Stimulated activated CD4-positive, alpha-beta T cell treated with anti-CD3 and anti-CD28 coated beads, TNF-alpha, amount 100 ng/mL, for 1 hour (primary cell): ENCODE data around the gene TBCD.

ENCODE experiments used
- DNase-seq, 3 donors: peaks; one replicate each; pipeline ENCODE4 v3.0.0-alpha.2; 2020; ENCODE audit warnings: low read depth in 3 of 3, low spot score in 1 of 3

Gene TBCD

DNA sequence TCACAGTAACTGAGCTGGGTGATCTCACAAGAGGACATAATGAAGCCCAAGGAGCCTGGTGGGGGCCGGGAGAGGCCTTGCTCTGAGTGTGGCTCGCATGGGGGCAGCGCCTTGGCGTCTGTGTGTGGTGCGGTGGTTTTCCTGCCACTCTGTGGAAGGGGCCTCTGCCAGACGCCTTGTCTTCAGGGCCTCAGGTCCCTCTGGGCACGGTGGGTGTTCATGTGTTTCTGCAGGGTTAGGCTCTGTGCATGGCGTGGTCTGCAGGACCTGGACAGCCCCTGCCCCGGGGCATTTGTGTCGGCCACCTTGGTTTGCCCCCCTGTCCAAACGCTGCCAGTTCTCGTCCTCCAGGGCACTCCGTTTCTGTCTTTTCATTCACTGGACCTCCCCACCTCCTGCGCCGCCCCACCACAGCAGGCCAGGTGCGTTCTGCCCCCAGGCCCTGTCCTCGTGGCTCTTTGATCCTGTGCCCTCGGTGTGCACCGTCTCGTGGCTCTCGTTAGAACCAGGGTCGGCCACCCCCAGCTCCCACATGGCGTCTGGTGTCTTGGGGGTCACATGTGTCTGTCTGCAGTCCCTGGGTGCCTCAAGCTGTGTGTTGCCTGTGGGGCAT is 131.7 kb downstream of the TBCD start:
- no peak for DNase-seq

DNA sequence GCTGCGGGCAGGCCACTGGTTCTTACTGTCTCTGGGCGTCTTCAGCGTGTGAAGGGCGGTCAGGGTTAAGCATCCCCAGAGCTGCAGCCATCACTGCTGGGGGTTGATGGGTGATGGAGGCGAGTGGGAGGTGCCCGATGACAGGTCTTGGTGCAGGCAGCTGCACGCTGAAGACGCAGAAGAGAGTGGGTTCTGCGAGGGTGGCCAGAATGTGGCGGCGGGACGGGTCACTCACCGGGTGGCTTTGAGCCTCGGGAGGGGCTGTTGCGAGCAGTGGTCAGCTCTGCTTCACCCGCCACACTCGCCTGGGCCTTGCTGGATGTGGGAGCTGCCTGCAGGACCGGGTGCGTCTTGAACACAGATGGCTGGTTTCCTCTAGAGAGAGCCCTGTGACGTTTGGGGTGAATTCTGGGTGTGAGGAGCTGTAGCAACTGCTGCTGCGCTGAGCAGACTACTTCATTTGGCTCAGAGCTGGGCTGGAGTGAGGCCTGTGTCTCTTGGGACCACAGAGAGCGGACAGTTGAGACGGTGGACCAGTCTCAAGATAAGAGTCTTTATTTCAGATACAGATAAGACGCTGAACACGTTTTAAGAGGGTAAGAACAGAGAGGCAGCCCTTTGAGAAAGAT is 132.6 kb downstream of the TBCD start:
- DNase-seq = no peak

DNA sequence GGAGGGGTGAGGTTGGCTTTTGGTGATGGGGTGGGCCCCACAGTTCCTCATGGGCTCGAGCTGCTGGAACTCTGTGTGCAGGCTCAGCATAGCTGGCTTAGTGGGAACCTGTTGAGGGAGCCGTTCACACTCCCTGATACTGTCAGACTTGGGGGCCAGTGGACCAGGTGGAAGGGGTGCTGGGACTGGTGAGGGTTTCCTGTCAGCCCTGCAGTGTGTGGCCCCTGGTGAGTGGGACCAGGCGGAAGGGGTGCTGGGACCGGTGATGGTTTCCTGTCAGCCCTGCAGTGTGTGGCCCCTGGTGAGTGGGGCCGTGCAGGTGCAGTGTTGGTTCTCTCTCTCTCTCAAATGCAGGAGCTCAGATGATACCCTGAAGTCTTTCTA is 133.1 kb downstream of the TBCD start:
- no peak for DNase-seq

DNA sequence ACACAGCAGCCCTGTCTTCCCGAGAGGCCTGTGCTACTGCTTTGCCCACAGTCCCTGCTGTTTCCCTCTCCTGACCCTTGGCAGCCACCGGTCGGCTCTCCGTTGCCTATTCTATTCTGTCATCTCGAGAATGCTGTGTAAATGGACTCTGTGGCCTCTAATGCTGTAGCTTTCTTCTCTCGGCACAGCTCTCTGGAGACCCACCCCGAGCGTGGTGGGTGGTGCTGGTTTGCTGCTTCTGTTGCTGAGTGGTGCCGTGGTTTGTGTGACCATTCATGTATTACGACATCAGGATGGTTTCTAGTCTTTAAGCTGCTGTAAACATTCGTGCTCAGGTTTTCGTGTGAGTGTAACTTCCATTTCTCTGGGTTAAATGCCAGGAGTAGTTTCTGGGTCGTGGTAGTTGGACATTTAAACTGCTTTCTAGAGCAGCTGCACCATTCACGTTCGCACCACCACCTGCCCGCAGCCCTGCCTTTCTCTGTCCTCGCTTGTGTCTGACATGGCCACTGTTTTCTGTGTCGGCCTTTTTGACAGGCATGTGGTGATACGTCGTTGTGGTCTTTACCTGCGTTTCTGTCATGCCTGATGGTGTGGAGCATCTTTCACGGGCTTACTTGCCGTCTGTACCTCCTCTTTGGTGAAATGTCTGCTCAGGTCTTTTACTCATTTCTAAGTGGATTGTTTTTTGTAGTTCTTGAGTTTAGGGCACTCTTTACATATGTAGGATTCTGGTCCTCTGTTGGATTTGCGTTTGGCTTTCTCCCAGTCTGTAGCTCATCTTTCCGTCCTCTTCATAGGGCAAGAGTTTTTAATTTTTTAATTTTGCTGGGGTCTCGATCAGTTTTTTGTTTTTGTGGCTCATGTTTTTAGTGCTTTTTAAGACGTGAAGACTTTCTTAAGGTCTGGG is 135.6 kb downstream of the TBCD start:
- no peak for DNase-seq

DNA sequence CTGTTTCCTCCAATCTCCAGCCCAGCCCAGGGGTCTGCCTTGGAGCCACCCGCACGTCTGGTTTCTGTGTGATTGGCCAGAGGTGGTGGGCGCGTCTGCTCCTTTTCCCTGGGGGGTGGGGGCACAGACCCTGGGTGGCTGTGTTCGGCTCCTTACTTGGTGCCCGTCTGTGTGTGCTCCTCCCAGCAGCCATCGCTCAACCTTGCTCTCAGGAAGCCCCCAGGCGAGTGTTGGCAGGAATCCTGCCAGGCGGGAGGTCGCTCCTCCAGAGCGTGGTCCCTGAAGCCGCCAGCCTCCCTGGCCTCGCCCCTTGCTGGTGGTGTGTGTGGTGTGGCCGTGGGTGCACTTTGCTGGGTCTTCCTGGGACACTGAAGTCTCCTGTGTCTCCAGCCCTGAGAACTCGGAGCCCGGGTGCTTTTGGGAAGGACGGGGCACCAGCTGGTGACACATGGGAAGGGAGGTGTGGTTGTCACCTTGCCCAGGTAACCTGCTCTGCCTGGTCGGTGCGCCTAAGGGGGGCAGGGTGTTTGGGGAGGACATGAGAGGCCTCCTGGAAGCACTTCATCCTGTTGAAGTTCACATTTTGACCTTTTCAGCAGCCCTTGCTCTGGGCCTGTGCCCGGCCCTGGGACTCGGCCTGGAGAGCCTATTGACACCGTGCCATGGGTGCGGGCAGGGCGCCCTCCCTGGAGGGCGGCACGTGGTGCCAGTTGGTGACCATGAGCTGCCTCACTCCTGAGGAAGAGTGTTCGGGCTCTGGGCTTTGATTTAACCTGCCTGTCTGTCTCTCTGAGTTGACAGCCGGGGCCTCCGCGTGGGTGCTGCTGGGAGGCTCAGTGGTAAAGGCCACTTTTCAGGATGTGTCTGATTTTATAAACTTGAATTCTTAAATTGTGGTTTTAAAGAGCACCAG is 137.0 kb downstream of the TBCD start:
- no peak for DNase-seq

DNA sequence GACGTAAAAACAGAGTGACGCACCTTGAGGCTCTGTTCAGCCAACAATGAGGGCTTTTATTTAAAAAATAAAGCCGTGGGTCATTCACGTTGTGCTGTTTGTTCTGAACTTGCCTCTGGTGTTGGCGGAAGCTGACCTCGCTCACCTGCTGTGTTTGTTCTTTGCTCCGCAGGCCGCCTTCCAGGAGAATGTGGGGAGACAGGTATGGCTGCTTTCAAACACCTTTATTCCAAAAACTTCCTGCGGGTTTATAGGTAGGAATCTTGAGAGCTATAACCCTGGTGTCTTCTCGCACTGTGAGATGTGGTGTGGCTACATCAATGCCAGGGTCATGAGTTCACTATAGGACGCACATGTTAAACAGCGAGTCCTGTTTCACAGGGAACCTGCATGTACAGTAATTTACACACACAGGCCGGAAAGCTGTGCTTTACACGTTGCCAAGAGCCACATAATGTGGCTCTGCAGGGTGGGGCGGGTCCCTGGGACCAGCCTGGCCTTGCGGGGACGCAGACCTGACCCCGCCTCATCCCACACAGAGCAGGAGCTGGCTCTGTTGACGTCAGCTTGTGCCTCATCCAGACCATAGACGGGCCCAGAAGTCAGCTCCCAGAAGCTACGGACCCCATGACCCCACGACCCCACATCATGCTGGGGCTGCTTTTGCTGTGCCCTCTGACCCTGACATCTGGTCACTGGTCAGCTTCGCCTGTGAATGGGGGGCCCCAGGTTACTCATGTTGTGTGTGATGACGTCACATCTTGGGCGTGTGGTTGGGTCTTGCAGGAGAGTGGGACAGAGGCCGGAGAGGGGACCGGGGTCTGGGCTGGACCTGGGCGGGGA is 137.9 kb downstream of the TBCD start:
- no peak for DNase-seq

DNA sequence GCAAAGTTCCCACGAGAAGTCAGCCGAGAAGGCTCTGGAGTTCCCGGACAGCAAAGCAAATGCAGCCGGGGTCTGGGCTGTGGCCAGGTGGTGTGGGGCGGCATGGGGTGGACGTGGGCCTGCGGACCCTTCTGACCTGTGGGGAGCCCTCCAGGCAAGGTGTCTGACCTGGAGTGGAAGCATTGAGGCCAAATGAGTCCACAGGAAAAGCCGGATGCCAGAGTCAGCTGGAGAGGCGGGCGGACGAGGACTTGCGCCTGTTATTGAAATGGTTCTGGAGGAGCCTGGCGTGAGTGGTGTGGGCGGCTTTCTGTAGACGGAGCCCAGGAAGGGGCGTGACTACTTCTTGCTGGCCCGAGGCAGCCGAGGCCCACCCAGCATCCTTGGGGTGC is 138.5 kb downstream of the TBCD start:
- no peak for DNase-seq

DNA sequence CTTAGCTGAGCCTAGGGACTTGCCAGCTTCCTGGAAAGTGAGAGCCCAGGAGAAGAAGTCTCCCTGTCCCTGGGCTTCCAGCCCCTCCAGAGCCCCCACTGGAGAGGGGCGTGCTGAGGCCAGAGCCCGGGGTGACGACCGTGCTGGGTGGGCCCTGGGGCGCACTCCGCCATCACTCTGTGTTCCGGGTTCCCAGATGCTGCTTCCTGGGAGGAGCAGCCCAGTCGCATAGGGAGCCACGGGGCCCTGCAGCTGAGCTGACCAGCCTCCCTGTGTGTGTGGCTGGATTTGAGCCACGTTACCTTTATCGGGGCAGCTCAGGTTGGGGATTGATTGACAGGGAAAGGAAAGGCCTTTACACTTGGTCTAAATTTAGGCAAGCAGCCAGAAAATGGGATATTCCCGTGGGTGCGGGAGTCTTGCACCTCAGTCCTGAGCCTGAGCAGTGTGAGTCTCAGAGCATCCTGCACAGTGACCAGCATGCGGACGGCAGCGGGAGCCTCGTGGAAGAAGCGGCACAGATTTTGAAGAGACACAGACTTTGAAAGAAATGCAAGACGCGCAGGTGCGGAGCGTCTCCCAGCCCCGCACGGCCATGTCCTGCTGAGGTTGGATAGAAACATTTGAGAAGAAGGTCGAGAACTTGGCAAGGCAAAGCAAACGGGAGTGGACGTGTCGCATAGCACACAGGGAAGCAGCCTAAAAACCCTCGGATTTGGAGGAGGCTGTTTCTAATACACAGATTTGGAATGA is 139.2 kb downstream of the TBCD start:
- DNase-seq = no peak

DNA sequence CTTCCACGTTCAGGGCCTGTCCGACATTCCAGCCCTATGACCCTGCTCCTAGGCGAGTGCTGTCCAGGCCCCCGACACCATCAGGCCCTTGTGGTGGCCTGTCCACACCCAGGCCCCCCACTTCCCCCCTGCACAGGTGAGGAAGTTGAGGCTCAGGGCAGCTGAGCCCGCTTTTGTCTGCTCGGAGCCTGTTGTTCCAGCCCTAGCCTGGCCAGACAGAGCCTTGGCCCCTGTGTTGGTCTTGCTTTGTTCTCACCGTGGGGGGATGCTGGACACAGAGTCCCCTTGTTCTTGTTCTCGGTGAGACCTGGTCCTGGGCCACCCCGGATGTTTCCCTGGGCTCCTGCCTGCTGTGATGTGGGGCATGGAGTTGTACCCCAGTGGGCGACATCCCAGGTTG is 140.0 kb downstream of the TBCD start:
- no peak for DNase-seq

DNA sequence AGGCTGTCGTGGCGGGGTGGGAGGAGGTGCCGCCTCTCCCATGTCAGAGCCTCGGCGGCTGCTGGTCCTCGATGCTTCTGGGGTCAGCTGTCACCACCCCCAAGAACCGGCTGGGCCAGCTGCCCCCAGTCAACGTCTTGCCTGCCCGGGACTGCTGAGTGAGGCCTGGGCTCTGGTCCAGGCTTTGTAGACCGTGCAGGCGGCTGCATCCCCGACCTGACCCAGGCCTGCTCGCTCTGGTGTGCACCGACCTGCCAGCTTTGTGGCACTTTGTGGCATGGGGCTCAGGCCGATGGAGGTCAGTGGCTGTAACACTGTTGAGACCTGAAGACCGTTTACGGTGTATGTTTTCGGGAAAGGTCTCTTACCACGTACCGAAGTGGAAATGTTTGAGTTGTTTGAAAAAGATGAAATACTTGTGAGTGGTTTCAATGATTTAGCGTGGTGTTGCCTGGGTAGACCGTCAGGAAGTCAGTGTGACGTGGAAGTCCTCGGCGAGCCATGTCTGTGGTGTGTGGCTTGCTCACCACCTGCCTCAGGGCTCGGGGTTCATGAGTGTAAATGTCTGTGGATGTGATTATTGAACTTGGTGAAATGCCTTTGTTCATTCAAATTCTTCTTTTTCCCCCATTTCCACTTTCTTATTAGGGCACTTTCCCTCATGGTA is 141.2 kb downstream of the TBCD start:
- DNase-seq = peak in 2 of 3 donors; percentile 54 to 57

DNA sequence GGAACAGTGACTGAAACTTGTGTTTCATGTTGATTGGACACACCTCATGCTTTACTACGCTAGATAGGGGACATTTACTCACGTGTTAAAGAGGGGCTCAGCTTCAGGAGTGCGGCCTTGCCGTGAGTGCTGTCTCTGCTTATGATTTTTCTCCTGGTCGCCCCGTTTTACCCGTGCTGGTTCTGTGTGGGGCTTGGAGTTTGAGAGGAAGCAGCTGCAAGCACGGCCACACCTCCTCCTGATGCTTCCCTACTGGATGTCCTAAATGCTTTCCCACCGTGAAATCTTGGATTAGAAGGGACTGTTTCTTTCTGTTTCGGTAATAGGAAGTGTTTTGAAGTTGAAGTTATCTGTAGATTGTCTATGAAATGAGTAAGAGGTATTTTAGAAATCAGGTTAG is 141.9 kb downstream of the TBCD start:
- no peak for DNase-seq

DNA sequence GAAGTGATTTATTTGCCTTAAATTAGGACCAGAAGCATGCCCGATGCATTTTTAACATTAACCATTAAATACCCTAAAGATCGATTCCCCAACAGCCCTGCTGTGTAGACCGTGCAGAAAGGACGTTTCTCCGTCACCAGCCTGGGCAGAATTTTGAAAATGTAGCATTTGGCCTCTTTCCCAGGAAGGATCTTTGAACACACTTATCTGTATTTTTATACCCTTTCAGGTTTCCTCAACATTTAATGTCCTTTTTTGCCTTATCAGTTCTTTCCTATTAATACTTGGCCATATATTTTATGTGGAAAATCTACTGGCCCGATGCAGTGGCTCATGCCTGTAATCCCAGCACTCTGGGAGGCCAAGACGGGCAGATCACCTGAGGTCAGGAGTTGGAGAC is 142.5 kb downstream of the TBCD start:
- no peak for DNase-seq

DNA sequence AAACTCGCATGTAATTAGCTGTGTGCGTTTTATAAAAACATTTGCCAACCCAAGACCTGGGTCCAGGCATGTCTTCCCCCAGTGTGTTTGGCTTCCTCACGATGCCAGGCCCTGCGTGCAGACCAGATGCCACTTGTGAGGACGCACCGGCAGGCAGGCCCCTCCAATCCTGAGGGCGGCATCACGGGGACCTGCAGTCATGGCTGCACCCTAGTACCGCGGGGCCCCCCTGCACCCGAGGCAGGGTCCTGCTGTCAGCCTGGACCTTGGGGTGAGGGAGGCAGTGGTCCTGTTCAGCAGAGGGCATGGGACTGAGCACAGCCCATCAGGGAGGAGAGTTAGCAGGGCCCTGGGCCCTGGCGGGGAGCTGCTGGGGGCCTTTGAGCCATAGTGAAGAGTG is 143.2 kb downstream of the TBCD start:
- DNase-seq = no peak

DNA sequence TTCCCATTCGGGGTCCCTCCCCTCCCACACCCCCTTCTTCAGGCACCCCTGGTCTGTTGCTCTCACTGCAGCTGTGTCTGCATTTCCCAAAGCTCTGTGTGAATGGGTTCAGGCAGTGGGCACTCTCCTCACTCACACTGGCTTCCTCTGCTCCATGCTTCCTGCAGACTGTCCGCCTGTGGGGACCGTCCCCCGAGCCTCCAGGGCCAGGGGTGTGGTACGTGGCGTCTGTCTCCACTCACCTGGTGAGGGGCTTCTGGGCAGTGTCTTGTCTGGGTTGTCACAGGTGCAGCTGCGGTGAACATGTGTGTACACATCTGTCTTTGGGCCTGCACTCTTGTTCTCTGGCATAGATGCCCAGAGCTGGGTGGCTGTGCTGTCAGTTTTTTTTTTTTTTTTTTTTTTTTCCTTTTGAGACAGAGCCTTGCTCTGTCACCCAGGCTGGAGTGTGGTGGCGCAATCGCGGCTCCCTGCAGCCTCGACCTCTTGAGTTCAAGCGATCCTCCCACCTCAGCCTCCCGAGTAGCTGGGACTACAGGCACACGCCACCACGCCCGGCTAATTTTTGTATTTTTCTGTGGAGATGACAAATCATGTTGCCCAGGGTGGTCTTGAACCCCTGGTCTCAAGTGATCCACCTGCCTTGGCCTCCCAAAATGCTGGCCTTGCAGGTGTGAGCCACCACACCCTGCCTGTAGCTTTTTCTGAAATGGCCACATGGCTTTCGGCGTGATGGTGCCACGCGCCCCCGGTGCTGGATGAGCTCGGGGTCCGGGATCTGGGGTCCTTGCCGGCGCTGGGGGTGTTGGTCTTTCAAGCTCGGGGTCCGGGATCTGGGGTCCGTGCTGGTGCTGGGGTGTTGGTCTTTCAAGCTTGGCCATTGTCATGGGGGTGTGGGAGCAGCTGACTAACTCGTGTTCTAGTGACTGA is 144.5 kb downstream of the TBCD start:
- DNase-seq = no peak

DNA sequence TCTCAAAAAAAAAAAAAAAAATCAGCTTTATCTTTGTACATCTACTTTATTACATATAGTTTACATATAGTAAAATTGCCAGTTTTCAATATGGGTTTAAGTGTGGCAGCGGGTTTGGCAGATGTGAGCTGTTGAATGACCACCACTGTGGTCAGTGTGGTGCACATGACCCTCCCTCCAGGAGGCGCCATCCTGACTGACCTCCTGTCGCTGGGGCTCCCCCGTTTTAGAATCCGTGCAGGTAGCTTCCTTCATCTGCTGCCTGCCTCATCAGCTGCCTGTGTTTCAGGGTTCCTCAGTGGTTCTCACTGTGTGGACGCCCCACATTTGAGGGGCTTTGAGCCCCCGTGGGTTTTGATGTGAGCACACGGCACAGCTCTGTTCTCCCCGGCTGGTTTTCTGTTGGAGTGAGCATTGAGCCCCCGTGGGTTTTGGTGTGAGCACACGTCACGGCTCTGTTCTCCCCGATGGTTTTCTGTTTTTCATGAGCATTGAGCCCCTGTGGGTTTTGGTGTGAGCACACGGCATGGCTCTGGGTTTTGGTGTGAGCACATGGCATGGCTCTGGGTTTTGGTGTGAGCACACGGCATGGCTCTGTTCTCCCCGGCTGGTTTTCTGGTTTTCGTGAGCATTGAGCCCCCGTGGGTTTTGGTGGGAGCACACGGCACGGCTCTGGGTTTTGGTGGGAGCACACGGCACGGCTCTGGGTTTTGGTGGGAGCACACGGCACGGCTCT is 145.8 kb downstream of the TBCD start:
- DNase-seq = no peak

DNA sequence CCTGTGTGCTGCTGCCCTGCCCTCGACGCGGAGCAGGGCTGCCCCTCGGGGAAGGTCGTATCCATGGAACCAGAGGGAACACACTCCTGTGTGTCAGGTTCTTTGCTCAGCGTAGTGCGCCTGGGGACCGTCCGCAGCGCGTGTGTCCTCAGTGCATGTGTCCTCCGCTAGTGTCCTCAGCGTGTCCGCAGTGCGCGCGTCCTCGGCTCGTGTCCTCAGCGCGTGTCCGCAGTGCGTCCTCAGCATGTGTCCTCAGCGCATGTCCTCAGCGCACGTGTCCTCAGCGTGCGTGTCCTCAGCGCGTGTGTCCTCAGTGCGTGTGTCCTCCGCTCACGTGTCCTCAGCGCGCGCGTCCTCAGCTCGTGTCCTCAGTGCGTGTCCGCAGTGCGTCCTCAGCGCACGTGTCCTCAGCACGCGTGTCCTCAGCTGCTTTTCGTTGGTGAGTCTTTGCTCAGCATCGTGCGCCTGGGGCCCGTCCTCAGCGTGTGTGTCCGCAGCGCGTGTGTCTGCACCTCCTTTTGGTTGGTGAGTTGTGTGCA is 147.2 kb downstream of the TBCD start:
- DNase-seq = no peak

DNA sequence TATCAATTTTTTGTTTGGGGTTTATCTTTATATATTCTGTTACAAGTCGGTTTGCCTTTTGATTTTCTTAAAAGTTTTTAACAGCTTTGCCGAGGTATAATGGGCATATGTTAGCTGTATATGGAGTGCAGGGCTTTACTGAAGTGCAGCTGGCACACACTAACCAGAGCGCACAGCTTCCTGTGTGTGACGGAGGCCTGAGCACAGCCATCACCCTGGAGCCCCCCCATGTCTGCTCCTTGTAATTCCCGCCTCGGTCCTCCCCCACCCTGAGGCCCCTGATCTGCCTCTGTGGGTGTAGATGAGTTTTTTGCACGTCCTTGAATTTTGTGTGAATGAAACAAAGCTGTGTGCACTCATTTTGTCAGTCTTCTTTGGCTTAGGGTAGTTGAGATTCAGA is 148.1 kb downstream of the TBCD start:
- DNase-seq = no peak
